ENCODE data around the gene AHRR. TPM values are rescaled to one million over a fixed set of nuclear protein-coding genes. Genes with fewer than 3 reads are reported as not detected.
A peak's percentile ranks its signal among the peaks of the same experiment; 100 is the strongest.

AHRR gene
- total and polyA plus RNA-seq, 2 experiments from 2014 or later, result 1.8 to 2.4 TPM

DNA sequence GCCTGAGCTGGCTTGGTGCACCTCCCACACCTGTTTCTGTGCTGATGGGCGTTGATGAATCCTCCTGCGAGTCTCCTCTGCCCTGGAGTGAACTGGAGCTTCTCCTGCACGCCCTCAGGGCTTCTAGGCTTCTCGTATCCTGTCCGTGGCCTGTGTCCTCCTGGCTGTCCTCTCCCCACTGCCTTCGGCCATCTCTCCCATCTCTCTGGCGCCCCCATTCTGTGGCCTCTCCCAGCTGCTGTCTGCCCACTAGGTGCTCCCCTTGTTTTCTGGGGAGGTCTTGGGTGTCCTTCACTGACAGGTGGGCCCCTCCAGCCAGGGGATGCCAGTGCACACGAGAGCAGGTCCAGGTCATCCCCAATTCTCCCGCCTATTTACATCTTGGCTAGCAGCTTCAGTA is 28.8 kb downstream of the AHRR start:
- no peak overlapping the region for H3K4me2 ChIP-seq
- TF ChIP-seq EZH2phosphoT487 (IDR thresholded peaks at IDR 0.05; ENCODE audit: low read depth, severe bottlenecking, unreplicated experiment) (no peak), EZH2 (IDR thresholded peaks at IDR 0.05; ENCODE audit: borderline replicate concordance) (no peak)
- TF ChIP-seq, protein P1, sequence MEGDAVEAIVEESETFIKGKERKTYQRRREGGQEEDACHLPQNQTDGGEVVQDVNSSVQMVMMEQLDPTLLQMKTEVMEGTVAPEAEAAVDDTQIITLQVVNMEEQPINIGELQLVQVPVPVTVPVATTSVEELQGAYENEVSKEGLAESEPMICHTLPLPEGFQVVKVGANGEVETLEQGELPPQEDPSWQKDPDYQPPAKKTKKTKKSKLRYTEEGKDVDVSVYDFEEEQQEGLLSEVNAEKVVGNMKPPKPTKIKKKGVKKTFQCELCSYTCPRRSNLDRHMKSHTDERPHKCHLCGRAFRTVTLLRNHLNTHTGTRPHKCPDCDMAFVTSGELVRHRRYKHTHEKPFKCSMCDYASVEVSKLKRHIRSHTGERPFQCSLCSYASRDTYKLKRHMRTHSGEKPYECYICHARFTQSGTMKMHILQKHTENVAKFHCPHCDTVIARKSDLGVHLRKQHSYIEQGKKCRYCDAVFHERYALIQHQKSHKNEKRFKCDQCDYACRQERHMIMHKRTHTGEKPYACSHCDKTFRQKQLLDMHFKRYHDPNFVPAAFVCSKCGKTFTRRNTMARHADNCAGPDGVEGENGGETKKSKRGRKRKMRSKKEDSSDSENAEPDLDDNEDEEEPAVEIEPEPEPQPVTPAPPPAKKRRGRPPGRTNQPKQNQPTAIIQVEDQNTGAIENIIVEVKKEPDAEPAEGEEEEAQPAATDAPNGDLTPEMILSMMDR (IDR thresholded peaks at IDR 0.05; ENCODE audit: poor library complexity), result no peak
- H2AFZ ChIP-seq, result no peak overlapping the region
- H3K4me3 ChIP-seq, result no peak overlapping the region
- peak; percentile 3 for DNase-seq (ENCODE audit: low spot score)
- 79% methylated on average over 9 of the region's 9 CpGs for WGBS (ENCODE audit: low lambda C conversion rate, missing lambda C conversion rate)
- no peak overlapping the region for H3K27ac ChIP-seq
- no peaks in the 10 kb centered on the region for H3K79me2 ChIP-seq
- no peaks in the 10 kb centered on the region for H3K9me3 ChIP-seq (ENCODE audit: low read depth)
- no peaks in the 10 kb centered on the region for H4K20me1 ChIP-seq (ENCODE audit: insufficient read depth, poor library complexity, severe bottlenecking)
- no peaks in the 10 kb centered on the region for H3K27me3 ChIP-seq
- no peaks in the 10 kb centered on the region for H3K9me2 ChIP-seq (replicated peaks; ENCODE audit: insufficient read depth)
- H3K36me3 ChIP-seq (replicated peaks; ENCODE audit: insufficient read depth, low read depth), result no peaks in the 10 kb centered on the region
- H3K4me1 ChIP-seq (ENCODE audit: insufficient read depth), result peaks cover 5% of the 10 kb centered on the region

DNA sequence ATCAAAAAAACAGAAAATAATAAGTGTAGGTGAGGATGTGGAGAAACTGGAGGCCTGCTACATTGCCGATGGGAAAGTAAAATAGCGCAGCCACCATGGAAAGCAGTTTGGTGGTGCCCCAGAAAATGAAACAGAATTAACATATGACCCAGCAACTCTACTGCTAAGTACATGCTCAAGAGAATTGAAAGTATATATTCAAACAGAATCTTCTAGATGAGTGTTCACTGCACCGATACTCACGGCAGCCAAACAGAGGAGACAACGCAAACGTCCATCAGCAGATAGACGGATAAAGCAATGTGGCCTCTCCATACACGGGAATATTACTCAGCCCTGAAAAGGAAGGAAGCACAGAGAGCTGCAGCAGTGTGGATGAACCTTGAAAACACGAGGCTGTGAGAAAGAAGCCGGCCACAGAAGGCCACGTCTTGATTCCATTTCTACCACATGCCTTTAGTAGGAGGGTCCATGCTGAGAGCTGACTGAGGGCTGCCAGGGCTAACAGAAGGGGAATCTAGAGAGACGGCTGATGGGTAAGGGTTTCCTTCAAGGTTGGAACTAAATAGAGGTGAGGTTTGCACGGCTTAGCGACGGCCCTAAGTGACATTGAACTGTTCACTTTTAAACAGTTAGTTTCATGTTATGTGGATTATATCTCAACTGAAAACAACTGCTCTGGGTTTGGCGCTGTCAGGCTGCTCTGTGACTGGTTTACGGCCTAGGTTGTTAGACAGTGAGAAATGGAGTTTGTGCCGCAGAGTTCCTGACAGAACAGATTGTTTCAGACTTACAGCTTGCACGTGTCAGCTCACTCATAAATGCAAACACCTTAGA is 29.8 kb downstream of the AHRR start:
- H3K4me3 ChIP-seq, result no peak overlapping the region
- H3K9me2 ChIP-seq (replicated peaks; ENCODE audit: insufficient read depth), result no peaks in the 10 kb centered on the region
- no peak overlapping the region for H2AFZ ChIP-seq
- H3K4me2 ChIP-seq, result no peak overlapping the region
- H3K36me3 ChIP-seq (replicated peaks; ENCODE audit: insufficient read depth, low read depth), result no peaks in the 10 kb centered on the region
- H4K20me1 ChIP-seq (ENCODE audit: insufficient read depth, poor library complexity, severe bottlenecking), result no peaks in the 10 kb centered on the region
- no peaks in the 10 kb centered on the region for H3K79me2 ChIP-seq
- peaks cover 3% of the 10 kb centered on the region for H3K4me1 ChIP-seq (ENCODE audit: insufficient read depth)
- no peaks in the 10 kb centered on the region for H3K9me3 ChIP-seq (ENCODE audit: low read depth)
- no peak for DNase-seq (ENCODE audit: low spot score)
- 94% methylated on average over 19 of the region's 19 CpGs for WGBS (ENCODE audit: low lambda C conversion rate, missing lambda C conversion rate)
- no peaks in the 10 kb centered on the region for H3K27me3 ChIP-seq
- no peak overlapping the region for H3K27ac ChIP-seq
- TF ChIP-seq EZH2 (IDR thresholded peaks at IDR 0.05; ENCODE audit: borderline replicate concordance), result no peak
- TF ChIP-seq EZH2phosphoT487 (IDR thresholded peaks at IDR 0.05; ENCODE audit: low read depth, severe bottlenecking, unreplicated experiment), result no peak
- TF ChIP-seq, protein P1 (IDR thresholded peaks at IDR 0.05; ENCODE audit: poor library complexity), result no peak

DNA sequence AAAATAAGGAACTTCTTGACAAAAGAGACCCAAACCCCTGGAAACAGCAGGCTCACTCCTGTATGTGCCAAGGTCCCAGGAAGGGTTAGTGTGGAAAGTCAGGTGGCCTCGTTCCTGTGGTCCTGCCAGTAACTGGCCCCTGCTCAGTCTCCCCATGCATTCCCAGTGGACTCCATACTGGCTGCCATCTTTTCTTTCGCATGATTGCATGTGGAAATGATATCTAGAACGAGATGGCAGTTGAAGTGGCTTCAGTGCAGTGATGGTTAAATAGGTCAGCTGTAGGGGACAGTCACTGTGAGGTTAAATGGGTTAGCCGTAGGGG is 30.4 kb downstream of the AHRR start:
- no peak overlapping the region for H3K4me2 ChIP-seq
- H2AFZ ChIP-seq, result no peak overlapping the region
- TF ChIP-seq EZH2phosphoT487 (IDR thresholded peaks at IDR 0.05; ENCODE audit: low read depth, severe bottlenecking, unreplicated experiment) (no peak), EZH2 (IDR thresholded peaks at IDR 0.05; ENCODE audit: borderline replicate concordance) (no peak)
- TF ChIP-seq, protein P1 (IDR thresholded peaks at IDR 0.05; ENCODE audit: poor library complexity), result no peak
- H3K9me2 ChIP-seq (replicated peaks; ENCODE audit: insufficient read depth), result no peaks in the 10 kb centered on the region
- no peaks in the 10 kb centered on the region for H3K4me1 ChIP-seq (ENCODE audit: insufficient read depth)
- H4K20me1 ChIP-seq (ENCODE audit: insufficient read depth, poor library complexity, severe bottlenecking), result no peaks in the 10 kb centered on the region
- H3K9me3 ChIP-seq (ENCODE audit: low read depth), result no peaks in the 10 kb centered on the region
- H3K36me3 ChIP-seq (replicated peaks; ENCODE audit: insufficient read depth, low read depth), result no peaks in the 10 kb centered on the region
- no peak overlapping the region for H3K27ac ChIP-seq
- no peak overlapping the region for H3K4me3 ChIP-seq
- 89% methylated on average over 4 of the region's 4 CpGs for WGBS (ENCODE audit: low lambda C conversion rate, missing lambda C conversion rate)
- peak; percentile 1 for DNase-seq (ENCODE audit: low spot score)
- no peaks in the 10 kb centered on the region for H3K27me3 ChIP-seq
- no peaks in the 10 kb centered on the region for H3K79me2 ChIP-seq
